ENCODE results near the gene ODF4.

DNA sequence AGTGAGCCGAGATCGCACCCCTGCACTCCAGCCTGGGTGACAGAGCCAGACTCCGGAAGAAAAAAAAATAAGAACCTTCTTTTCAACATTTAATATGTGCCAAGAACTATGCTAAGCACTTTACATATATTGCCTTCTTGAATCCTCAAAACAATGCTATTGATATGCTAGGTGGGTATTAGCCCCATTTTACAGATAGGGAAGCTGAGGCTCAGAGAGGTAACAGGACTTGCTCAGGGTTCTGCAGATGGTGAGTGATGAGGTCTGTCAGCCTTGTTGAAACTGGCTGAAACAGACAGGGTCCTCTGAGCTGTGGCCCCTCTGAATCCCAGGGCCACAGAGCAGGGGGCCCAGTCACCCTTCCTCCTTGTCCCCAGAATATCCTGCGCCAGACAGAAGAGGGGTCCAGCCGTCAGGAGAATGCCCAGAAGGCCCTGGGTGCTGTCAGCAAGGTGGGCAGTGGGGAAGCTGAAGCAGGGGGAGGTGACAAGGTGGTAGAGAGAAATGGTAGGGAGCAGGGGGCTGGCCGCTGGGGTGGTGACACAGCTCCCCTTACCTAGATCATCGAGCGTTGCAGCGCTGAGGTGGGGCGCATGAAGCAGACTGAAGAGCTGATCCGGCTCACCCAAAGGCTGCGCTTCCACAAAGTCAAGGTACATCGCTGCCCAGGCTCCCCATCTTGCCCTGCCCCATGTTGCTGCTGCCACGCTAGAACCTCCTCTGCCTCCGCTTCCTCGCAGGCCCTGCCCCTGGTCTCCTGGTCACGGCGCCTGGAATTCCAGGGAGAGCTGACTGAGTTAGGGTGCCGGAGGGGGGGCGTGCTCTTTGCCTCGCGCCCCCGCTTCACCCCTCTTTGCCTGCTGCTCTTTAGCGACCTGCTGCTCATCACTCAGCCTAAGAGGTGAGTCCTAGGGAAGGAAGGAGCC is 21.4 kb upstream of the ODF4 start:
- no peak for TF ChIP-seq MAX (IDR thresholded peaks at IDR 0.05; ENCODE audit: low read depth)
- TF ChIP-seq, protein P1, sequence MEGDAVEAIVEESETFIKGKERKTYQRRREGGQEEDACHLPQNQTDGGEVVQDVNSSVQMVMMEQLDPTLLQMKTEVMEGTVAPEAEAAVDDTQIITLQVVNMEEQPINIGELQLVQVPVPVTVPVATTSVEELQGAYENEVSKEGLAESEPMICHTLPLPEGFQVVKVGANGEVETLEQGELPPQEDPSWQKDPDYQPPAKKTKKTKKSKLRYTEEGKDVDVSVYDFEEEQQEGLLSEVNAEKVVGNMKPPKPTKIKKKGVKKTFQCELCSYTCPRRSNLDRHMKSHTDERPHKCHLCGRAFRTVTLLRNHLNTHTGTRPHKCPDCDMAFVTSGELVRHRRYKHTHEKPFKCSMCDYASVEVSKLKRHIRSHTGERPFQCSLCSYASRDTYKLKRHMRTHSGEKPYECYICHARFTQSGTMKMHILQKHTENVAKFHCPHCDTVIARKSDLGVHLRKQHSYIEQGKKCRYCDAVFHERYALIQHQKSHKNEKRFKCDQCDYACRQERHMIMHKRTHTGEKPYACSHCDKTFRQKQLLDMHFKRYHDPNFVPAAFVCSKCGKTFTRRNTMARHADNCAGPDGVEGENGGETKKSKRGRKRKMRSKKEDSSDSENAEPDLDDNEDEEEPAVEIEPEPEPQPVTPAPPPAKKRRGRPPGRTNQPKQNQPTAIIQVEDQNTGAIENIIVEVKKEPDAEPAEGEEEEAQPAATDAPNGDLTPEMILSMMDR (IDR thresholded peaks at IDR 0.05) = no peak
- TF ChIP-seq EP300 (IDR thresholded peaks at IDR 0.05; ENCODE audit: borderline replicate concordance in 1 of 2, low read depth in 1 of 2, low read length in 1 of 2) = no peak
- TF ChIP-seq, protein P2, sequence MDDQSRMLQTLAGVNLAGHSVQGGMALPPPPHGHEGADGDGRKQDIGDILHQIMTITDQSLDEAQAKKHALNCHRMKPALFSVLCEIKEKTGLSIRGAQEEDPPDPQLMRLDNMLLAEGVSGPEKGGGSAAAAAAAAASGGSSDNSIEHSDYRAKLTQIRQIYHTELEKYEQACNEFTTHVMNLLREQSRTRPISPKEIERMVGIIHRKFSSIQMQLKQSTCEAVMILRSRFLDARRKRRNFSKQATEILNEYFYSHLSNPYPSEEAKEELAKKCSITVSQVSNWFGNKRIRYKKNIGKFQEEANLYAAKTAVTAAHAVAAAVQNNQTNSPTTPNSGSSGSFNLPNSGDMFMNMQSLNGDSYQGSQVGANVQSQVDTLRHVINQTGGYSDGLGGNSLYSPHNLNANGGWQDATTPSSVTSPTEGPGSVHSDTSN (IDR thresholded peaks at IDR 0.05) = no peak
- no peak for TF ChIP-seq SIN3A (IDR thresholded peaks at IDR 0.05; ENCODE audit: borderline replicate concordance, low read depth, low read length)
- TF ChIP-seq MXI1 (IDR thresholded peaks at IDR 0.05; ENCODE audit: low read depth, low read length) = no peak
- TF ChIP-seq FOSL2 (IDR thresholded peaks at IDR 0.05; ENCODE audit: borderline replicate concordance, low read depth) = no peak
- no peak for TF ChIP-seq POLR2AphosphoS5 (IDR thresholded peaks at IDR 0.05; ENCODE audit: low read depth, low read length)
- TF ChIP-seq RAD21 (IDR thresholded peaks at IDR 0.05; ENCODE audit: low read length) = no peak
- no peak for TF ChIP-seq RFX5 (IDR thresholded peaks at IDR 0.05; ENCODE audit: low read length)
